Eye (tissue), 1 donor: ENCODE measurements around the gene LAG3.
"Not testable (repeated sequence)": the region's sequence is repeated elsewhere in the genome, so short reads cannot be mapped to it uniquely, and the experiment has no call there.

ENCODE experiments used
- DNase-seq: peaks from one replicate; pipeline ENCODE4 v3.0.0-alpha.2; 2015

The LAG3 gene

DNA sequence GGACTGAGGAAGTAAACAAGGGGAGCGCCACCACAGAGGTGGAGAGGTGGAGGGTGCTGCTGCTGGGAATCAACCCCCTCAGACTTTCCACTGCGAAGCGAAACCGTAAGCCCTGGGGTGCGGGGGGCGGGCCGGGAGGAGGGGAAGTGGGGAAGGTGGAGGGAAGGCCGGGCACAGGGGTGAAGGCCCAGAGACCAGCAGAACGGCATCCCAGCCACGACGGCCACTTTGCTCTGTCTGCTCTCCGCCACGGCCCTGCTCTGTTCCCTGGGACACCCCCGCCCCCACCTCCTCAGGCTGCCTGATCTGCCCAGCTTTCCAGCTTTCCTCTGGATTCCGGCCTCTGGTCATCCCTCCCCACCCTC, at the start of gene LAG3:
LAG3 (plus strand) TSS at position 190 of the 365 bp plus-strand sequence. CDS start 333 bp downstream, outside the sequence.
- DNase-seq = no peak

GRCh38 chr12:6722863-6723262, 49.5 kb upstream of the LAG3 start:
- DNase-seq = no peak

DNA sequence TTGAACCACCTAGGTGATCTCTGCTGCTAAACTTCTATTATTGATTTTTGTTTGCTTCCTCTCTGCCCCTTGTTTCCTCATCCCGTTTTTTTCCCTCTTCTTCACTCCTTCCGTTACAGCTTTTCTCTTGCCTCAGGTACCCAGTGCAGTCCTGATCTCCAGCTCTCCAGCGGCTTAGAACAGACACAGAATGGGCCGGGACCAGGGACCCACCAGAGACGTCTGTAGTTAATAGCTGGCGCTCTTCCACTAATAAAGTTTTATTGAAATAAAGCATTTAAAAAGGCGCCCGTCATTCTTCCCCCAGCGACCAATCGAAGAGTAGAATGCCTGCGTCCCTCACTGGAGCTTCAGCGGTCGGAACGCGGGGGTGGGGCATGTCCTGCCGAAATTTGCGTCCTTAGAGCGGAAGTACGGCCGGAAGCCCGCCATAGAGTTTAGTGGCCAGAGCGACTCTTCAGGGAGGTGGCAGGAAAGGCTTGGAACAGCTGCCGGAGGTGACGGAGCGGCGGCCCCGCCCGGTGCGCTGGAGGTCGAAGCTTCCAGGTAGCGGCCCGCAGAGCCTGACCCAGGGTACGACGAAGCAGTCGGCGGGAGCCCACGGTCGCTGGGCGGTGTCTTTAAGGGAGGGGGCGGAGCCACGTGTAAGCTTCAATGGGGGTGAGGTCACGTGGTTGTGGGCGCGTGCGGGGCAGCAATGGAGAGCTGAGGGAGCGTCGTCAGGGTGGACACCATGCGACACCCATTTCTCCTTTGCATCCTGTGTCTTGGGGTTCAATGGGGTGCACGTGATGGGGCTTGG, 48.5 kb upstream of the LAG3 start, which contains the start of gene COPS7A:
COPS7A (plus strand) TSS at position 440 of the 802 bp plus-strand sequence. CDS start 611 bp downstream, outside the sequence.
- DNase-seq = peak; percentile 99

DNA sequence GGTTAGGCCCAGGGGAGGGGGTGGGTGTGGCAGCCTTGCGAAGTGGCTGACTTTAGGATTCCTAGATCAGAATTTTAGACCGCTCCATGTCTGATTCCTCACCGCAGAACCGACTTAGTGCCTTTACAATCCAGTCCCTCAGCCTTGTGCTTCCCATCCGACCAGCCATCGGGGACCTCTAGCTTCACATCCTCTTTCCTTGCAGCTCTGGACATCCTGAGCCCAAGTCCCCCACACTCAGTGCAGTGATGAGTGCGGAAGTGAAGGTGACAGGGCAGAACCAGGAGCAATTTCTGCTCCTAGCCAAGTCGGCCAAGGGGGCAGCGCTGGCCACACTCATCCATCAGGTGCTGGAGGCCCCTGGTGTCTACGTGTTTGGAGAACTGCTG, 47.9 kb upstream of the LAG3 start:
- DNase-seq = peak; percentile 68

DNA sequence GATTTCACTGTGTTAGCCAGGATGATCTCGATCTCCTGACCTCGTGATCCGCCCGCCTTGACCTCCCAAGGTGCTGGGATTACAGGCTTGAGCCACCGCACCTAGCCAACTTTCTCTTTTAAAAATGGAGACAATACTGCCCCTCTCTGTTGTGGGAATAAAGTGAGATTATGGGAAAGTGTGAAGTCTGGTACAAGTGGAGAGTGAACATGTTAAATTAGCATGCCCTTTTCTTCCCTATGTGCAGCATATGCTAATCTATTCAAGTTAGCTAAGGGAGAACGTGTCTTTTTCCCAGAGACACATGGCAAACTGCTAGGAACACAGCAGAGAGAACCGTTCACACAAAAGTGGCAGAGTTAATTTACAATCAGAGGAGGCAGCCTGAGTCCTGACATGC, 47.0 kb upstream of the LAG3 start:
- no peak for DNase-seq

- DNase-seq = no peak
Observed at GRCh38 chr12:6729186-6729585, 43.1 kb upstream of the LAG3 start.

DNA sequence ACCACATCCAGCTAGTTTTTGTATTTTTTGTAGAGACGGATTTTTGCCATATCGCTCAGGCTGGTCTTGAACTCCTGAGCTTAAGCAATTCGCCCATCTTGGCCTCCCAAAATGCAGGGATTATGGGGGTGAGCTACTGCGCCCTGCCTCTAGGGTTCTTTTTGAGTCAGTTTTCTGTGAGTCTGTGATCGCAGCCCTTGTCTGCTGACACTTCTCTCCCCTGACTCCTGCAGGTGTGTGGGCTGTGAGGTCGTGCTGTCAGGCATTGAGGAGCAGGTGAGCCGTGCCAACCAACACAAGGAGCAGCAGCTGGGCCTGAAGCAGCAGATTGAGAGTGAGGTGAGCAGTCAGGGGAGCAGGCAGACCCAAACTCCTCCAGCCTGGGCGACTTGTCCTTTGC, 42.2 kb upstream of the LAG3 start:
- no peak for DNase-seq

- DNase-seq = no peak
Observed at GRCh38 chr12:6734506-6735387, 37.6 kb upstream of the LAG3 start.

GRCh38 chr12:6735448-6736191, 36.7 kb upstream of the LAG3 start:
- DNase-seq = peak; percentile 74

- no peak for DNase-seq
Observed at GRCh38 chr12:6736754-6737153, 35.6 kb upstream of the LAG3 start.

- DNase-seq = not testable (repeated sequence)
Observed at GRCh38 chr12:6742080-6742479, 30.2 kb upstream of the LAG3 start.

GRCh38 chr12:6742834-6743233, 29.5 kb upstream of the LAG3 start:
- DNase-seq = no peak

DNA sequence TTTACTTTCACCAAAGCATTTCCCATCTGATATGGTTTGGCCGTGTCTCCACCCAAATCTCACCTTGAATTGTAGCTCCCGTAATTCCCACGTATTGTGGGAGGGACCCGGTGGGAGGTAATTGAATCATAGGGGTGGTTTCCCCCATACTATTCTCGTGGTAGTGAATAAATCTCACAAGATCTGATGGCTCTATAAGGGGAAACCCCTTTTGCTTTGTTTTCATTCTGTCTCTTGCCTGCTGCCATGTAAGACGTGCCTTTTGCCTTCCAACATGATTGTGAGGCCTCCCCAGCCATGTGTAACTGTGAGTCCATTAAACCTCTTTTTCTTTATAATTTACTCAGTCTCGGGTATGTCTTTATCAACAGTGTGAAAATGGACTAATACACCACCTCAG, 29.0 kb upstream of the LAG3 start:
- not testable (repeated sequence) for DNase-seq

GRCh38 chr12:6745741-6746525, 26.4 kb upstream of the LAG3 start:
- DNase-seq = no peak

DNA sequence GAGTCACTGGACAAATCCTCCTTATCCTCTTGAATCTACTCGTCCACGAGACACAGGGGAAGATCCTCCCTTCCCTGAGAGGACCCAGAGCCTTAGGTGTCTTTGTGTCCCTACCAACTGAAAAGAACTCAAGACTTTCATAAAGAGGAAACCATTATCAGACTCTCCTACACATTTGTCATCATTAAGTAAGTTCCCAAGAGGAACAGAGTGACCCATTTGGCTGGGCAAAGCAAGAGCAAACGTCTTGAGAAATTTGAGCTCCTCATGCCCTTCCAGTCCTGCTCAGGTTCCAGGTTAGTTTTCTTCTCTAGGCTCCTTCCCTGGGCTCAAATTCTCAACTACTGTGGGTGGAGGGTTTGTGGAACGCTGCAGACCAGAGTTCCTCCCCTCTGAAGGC, 25.1 kb upstream of the LAG3 start:
- DNase-seq = no peak

DNA sequence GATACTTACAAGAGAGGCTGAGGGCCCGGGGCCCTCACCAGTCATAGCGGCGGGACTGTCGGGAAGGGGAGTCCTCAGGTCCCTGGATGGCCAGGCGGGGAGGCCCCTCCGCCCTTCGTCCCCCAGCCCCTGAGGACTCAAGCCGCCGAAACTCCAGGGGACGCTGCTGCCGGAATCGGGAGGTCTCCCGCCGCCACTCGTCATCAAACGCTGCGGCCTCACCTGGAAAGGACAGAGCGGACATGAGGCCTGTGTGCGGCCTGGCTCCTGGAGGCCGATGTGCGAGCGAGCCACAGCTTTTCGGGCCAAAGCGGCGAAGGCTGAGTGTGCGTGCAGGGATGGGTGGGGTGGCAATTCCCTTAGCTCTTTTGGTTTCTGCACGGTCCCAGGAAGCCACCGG, 23.6 kb upstream of the LAG3 start:
- DNase-seq = no peak

GRCh38 chr12:6750506-6750905, 21.8 kb upstream of the LAG3 start:
- DNase-seq = no peak

GRCh38 chr12:6751767-6752166, 20.6 kb upstream of the LAG3 start:
- no peak for DNase-seq

DNA sequence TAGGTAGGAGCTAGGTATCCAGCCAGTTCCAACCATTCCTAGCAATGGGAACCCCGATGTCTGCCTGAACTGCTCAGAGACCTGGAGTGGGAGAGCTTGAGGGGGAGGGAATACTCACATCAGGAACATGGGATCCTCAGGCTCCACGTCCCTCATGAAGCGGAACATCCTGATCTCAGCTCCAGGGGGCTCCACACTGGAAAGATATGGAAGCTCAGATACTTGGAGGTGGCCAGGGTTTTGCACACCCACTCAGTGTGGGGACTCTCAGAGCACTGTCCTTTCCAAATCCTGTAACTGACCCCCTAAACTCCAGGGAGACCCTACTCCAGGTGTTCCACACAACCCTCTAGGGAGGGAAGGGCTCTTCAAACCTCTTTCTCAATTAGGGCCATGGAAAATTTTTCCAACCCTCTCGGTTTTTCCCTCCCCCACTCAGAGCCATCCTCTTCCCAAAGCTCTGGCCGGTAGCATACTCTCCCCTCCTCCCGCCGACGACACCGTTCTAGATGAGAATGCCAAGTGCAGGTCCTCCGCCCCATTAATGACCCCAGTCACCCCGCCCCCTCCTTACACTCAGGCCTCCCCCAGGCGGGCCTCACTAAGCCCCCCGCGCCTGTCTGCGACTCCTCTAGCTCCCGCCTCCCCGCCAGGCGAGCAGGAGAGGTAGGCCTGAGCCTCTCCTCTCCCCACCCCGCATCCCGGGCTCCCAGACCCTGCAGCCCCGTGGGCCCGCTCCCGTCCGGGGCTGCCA, 20.0 kb upstream of the LAG3 start:
- peak; percentile 71 for DNase-seq

DNA sequence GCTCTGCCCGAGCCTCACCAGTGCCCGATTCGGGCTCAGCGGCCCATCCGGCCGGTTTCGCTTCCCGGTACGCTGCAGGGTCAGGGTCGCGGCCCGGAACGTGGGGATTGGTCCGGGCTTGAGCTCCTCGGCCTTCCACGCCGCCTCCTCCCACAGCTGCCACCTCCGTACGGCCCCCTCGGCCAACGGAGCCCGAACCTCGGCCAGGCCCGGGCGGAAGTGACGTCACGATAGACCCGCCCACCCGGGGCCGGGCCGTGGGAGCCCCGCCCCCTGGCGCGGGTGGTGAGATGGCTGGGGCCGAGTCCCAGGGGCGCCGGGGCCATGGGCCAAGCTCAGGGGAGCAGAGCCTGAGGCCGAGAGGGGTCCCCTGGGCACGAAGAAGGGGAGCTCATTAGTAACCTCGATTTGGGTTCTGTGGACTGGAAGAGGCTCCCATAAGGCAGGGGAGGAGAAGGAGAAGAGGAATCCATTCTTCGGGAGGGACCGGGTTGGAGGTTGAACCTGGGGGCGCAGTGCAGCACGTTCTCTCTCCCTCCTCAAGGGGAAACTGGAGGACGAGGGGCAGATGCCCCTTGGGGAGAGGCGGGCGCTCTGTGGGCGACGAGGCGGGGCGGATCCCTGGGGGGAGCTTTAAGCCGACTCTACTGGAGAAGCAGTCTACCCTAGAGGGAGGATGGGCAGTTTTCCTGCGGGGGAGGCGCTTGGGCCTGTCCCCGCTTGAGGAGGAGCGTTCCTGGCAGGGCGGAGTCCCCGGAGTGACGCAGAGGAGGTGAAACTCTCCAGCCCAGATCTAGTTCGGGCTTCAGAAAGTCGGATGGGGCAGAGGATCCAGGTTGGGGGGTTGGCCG, 19.2 kb upstream of the LAG3 start, which contains the start of gene MLF2:
MLF2 (minus strand) TSS at position 221 of the 851 bp plus-strand sequence. CDS start 807 bp downstream, outside the sequence.
- peak; percentile 99 for DNase-seq
